ENCODE data around the gene PSMG3. TPM values are rescaled to one million over a fixed set of nuclear protein-coding genes. Genes with fewer than 3 reads are reported as not detected.

The PSMG3 gene
- polyA plus RNA-seq, 2 of the 4 experiments (the other 2 are of a cell fraction): 75.9 to 89.3 TPM

GRCh38 chr7:1546274-1546908 is 23.4 kb downstream of the PSMG3 start:
- H3K4me1 ChIP-seq: peaks cover 67% of the 10 kb centered on the region
- peak overlapping the region; percentile 97 to 98; a peak in 5 of 6 replicates for H3K27ac ChIP-seq
- WGBS (ENCODE audit: missing lambda C conversion rate): 85% methylated on average over 17 of the region's 28 CpGs
- H3K9me3 ChIP-seq: no peaks in the 10 kb centered on the region
- ATAC-seq (peak; percentile 1 to 3; a peak in 4 of 6 replicates), DNase-seq (ENCODE audit: low read depth in 1 of 2, low spot score in 1 of 2) (peak in 1 of 2 experiments; percentile 59), FAIRE-seq (no peak)
- TF ChIP-seq CHD4 (IDR thresholded peaks at IDR 0.05; ENCODE audit: borderline replicate concordance) (no peak), FOSB (CRISPR knock-in tag; IDR thresholded peaks at IDR 0.05) (no peak), RFX5 (IDR thresholded peaks at IDR 0.05) (no peak), RARB (CRISPR knock-in tag; IDR thresholded peaks at IDR 0.05) (no peak), POLR2AphosphoS2 (conservative IDR thresholded peaks at IDR 0.05; ENCODE audit: low read length) (0 out of 2 replicates have a peak, but pooled peaks have one; percentile 25), GATA3 (IDR thresholded peaks at IDR 0.05; ENCODE audit: borderline replicate concordance) (no peak), JUN (IDR thresholded peaks at IDR 0.05) (0 out of 5 replicates have a peak, but pooled peaks of 1 of the 2 experiments have one; percentile 25), ATOH8 (CRISPR knock-in tag; IDR thresholded peaks at IDR 0.05; ENCODE audit: low read depth) (no peak), MYC (IDR thresholded peaks at IDR 0.05; ENCODE audit: borderline replicate concordance, low read length) (no peak), TFCP2L1 (CRISPR knock-in tag; IDR thresholded peaks at IDR 0.05) (peak; percentile 67; the same call in 1 of the 2 replicates), ELK1 (IDR thresholded peaks at IDR 0.05; ENCODE audit: low read depth, low read length) (no peak), PHF8 (IDR thresholded peaks at IDR 0.05; ENCODE audit: borderline replicate concordance, low read depth) (no peak), EHMT2 (IDR thresholded peaks at IDR 0.05; ENCODE audit: low read depth) (no peak), EP300 (IDR thresholded peaks at IDR 0.05) (no peak), ZC3H11A (IDR thresholded peaks at IDR 0.05) (no peak), HMGXB4 (CRISPR knock-in tag; IDR thresholded peaks at IDR 0.05; ENCODE audit: borderline replicate concordance) (no peak), JUNB (IDR thresholded peaks at IDR 0.05) (no peak), HOXA7 (CRISPR knock-in tag; IDR thresholded peaks at IDR 0.05) (no peak; the same call in 1 of the 2 replicates), CBX8 (IDR thresholded peaks at IDR 0.05) (no peak), NFE2L2 (conservative IDR thresholded peaks at IDR 0.05; ENCODE audit: low read length) (no peak), USF2 (IDR thresholded peaks at IDR 0.05) (no peak), ESRRA (IDR thresholded peaks at IDR 0.05; ENCODE audit: borderline replicate concordance, low read length) (no peak), KDM1A (IDR thresholded peaks at IDR 0.05; ENCODE audit: low read depth) (no peak), CHD2 (IDR thresholded peaks at IDR 0.05; ENCODE audit: low read length, partially characterized antibody) (no peak)
- ChIA-PET CTCF (interaction anchor here (1.5 to 18.4 kb wide), 3 partner anchors 10 to 37 kb away, joined by 3 to 204 read pairs (median 5); partner anchors contain the start of gene TMEM184A), POLR2A (interaction anchor here (4.3 kb wide), 1 partner anchor 9 kb away, joined by 24 read pairs; the partner anchor contains the start of gene TMEM184A)
- no peak overlapping the region; the same call in 2 of the 3 replicates for H3K4me2 ChIP-seq
- H3K4me3 ChIP-seq: no peak overlapping the region
